HL-60/S4 (cell line): Measurements from ENCODE around the gene TENT4B.
"Not testable (repeated sequence)": the region's sequence is repeated elsewhere in the genome, so short reads cannot be mapped to it uniquely, and the experiment has no call there.

Source experiments
- in situ Hi-C: fragments of 300-500 bp; cut with MboI; formaldehyde crosslinking; loops from 2 replicates; pipeline ENCODE4 v1.14.3; 2022; ENCODE audit warnings: low sequenced_read_pairs

Gene TENT4B

DNA sequence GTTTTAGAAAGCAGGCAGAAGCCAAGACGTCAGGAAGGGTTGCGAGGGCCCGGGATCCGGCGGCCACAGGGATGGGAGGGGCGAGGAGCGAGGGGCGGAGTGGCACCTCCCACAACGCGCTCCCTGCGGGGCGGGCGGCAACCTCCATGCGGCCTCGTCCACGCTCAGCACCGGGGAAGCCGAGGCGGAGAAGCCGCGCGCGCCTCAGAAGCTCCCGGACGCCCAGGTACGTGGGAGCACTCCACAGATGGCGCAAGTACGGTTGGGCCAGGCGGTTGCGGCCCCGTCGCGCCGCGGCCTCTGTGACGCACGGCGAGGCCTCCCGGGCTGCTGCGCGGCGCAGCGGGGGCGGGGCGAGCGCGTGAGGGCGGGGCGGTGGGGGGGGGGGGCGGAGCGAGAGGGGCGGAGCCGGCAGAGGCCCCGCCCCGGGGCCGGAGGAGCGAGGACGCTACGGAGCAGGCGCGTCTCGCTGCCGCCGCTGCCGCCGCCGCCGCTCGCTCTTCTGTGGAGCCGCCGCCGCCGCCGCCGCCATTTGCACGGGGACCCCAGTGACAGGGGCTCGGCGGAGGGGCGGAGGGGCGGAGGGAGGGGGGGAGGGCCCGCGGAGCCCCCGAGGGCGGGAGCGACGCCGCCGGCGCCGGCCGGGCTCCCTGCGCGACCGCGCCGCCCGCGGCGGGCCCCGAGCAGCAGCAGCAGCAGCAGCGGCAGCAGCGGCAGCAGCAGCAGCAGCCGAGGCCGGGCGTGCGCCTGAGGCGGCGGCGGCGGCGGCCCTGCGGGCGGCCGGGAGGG, at the start of gene TENT4B:
Gene TENT4B, plus strand, starts transcription at position 500 of the 789 bp plus-strand sequence. CDS start 316 bp downstream, outside the sequence.
- in situ Hi-C loops, result no loop called here

DNA sequence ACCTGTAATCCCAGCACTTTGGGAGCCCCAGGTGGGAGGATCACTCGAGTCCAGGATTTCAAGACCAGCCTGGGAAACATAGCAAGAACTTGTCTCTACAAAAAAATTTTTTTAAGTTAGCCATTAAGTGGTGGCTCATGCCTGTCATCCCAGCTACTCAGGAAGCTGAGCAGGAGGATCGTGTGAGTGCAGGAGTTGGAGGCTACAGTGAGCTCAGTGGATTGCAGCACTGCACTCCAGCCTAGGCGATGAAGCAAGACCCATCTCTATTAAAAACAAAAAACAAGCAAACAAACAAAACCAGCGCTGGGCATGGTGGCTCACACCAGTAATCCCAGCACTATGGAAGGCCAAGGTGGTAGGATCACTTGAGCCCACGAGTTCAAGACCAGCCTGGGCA, 49.3 kb upstream of the TENT4B start:
- in situ Hi-C loops, result no loop called here

DNA sequence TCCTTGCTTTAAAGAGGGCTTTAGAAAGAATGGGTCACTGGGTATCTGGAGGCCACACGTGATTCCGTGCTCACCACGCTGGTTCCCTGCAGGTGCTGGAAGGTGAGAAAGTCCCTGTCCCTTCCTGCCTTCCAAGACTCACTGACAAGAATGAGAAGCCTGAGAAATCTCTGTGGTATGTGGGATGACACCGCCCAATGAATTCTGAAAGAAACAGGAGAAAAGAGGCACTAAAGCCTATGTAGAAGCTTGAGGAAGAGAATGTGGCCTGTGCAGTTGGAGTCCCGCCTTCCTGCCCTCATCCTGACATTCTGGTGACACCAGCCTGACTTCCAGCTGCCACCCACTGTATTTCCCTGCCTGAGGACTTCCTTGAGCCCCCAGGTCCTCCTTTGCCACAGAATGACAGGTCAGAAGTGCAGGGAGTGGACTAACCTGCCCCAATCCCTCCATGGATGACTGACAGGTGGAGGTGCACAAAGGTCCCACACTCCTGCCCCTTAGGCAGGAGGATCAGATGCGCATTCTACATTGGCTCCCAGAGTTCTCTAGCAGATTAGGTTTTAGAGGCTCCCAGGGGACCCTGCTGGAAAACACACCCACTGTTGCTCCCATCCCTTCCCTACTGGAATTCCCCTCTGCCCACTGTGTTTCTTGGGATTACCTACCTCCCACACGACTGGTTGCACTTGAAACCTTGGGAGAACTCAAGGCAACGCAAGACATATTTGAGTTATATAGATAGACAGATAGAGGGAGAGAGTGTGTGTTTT, 38.6 kb upstream of the TENT4B start:
- in situ Hi-C loops, result no loop called here

DNA sequence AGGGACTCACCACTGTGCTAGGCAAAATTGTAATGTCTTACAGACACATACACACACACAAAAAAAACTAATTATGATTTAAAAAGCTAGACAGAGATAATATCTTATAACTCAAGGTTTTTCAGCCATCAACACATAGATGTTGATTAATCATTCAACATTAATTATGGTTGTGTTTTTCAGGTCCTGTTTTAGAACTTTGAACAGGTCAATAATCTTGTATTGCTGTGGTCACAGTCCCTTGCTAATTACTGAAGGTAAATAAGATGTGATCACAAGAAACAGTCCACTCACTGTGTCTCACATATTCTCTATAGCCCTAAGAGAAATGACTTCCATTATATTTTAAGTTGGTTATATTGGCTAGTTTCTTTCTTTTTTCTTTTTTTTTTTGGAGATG, 32.4 kb upstream of the TENT4B start:
- in situ Hi-C loops, result no loop called here

DNA sequence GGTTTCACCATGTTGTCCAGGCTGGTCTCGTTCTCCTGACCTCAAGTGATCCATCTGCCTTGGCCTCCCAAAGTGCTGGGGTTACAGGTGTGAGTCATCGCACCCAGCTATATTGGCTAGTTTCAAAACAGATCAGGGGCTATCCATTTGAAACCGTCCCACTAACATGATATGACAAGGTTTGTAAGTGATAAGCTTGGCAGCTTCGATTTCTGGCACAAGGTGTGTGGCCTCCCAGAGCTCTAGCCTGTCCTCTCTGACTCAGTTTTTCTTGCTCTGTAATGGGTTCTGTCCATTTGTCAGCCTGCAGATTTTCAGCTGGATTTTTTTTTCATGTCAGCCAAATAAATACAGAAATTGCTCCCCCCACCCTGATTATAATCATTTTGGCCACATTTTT, 31.8 kb upstream of the TENT4B start:
- in situ Hi-C loops, result no loop called here

DNA sequence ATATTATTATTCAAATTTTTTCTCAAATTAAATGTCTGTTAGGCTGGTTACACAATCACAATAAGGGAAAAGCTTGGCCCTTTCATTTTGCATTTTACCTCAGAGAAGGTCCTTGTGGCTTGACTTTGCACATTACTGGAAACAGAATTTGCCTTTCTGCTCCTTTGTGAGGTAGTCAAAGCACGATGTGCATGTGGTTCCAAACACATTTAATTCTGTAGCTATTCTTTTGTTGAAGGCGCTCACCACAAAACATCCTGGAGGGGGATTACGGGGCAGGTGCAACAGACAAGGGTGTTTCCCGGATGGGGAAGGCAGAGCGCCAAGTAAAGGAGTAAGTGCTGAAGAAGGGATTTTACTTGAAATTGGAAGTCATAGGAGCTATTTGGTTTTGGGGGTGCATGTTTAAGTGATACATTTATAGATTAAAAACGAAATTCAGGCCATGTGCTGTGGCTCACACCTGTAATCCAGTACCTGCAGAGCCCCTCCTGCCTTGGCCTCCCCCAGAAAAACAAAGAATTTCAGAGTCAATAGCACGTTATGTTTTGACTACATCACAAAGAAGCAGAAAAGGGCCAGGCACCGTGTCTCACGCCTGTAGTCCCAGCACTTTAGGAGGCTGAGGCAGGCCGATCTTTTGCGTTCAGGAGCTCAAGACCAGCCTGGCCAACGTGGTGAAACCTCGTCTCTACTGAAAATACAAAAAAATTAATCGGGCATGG, 31.2 kb upstream of the TENT4B start:
- in situ Hi-C loops, result no loop called here

DNA sequence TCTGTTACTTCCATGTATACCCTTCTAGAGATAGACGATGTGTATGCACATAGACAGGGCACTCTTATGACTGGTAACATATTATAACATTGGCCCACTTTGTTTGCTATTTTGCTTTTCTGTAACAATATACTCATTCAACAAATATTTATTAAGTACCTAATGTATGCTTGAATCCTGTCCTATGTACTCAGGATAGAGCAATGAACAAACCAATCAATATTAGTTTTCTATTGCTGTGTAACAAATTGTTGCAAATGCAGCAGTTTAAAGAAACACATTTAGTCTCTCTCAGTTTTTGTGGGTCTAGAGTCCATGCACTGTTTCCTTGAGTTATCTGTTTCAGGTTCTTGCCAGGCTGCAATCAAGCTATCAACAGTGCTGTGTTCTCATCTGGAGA, 29.7 kb upstream of the TENT4B start:
- in situ Hi-C loops, result no loop called here

DNA sequence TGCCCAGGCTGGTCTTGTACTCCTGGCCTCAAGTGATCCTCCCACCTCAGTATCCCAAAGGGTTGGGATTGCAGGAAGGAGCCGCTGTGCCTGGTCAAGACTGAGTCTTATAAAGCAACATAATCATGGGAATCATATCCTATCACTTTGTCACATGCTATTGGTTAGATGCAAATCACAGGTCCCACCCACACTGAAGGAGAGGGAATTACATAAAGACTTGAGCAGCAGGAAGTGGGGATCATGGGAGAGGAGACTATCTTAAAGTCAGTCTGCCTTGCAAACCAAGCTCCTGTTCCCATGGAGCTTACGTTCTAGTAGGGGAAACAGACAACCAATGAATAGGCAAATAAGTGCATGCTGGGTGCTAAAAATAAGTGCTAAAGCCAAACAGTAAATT, 28.3 kb upstream of the TENT4B start:
- in situ Hi-C loops, result no loop called here

DNA sequence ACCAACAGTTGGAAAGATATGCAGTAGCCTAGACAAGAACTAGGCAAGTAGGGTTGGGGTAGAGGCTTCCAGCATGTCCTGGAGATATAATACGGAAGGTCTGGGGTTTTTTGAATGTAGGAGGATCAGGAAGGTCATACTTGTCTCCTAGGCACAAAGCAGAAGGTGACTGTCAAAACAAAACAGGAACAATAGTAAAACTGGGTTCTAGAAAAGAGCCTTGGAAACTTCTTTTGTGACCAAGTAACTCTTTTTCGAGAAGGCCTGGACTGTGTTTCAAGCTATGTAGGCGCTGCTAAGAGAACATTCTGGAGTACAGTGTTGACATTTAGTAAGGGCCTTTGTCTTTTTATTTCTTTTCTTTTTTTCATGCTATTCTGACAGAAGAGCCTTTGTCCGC, 26.9 kb upstream of the TENT4B start:
- in situ Hi-C loops, result no loop called here

DNA sequence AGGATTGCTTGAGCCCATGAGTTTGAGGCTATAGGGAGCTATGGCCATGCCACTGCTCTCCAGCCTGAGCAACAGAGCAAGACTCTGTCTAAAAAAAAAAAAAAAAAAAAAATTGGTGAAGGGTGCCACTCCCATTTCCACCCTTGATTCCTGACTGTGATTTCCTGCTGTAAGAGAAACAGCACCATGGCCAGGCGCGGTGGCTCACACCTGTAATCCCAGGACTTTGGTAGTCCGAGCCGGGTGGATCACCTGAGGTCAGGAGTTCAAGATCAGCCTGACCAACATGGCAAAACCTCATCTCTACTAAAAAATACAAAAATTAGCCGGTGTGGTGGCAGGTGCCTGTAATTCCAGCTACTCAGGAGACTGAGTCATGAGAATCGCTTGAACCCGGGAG, 20.5 kb upstream of the TENT4B start:
- in situ Hi-C loops, result not testable (repeated sequence)

DNA sequence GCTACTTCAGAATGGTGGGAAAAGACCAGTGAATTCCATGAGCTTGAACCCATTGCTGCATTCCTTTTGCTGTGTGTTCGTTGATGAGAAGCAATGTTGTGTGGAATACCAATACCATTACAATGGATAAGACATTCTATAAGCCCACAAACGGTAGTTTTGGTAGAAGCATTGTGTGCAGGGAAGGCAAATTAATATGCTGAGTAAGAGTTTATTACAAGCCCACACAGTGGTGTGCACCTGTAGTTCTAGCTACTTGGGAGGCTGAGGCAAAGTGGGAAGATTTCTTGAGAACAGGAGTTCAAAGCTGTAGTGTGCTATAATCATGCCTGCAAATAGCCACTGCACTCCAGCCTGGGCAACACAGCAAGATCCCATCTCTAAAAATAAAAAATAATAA, 19.9 kb upstream of the TENT4B start:
- in situ Hi-C loops, result no loop called here

DNA sequence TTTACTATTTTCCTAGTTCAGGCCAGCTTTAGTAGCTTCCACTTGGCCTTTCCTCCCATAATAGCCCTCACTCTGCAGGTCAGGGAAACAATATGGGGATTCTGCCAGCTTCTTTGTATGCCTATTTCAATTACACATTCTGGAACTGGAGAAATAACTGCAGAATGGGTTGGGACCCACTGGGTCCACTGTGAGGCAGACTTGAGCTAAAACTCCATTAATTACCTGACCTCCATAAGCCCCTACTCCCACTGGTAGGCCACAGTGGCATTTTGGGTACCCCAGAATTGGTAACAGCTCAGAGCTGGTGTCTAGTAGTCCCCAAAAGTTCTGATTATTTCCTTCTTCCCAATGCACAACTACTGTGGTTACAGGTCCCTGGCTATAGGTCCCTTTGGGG, 16.7 kb upstream of the TENT4B start:
- in situ Hi-C loops, result no loop called here

DNA sequence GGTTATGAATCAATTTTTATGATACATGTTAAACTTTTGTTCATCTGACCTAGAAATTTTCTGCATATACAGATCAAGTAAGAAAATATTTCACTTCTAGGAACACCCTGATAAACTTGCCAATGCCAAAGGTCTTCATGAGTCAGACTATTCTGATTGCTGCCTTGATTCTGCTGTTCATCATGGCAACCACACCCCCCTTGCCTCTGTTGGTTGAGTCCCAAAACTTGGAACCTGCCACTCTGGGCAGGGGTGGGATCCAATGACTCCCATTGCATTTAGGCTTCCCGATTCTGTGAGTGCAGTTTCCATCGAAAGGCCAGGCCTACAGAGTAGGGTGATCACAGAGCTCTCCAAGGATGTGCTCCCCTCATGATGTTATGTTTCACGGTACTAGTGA, 15.8 kb upstream of the TENT4B start:
- in situ Hi-C loops, result no loop called here

DNA sequence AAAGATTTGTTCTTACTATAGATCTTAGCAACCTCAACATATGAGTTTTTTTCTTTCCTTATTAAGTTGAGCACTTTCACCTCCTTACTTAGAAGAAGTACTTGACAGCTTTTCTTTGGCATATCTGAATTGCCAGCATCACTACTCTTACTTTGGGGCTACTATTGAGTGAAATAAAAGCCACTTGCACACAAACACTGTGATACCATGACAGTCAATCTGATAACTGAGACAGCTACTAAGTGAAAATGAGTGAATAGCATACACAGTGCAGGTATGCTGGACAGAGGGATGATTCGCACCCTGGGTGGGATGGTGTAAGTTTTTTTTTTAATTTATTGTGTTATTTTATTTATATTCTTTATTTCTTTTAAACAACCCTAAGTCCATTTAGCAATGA, 13.5 kb upstream of the TENT4B start:
- in situ Hi-C loops, result no loop called here

DNA sequence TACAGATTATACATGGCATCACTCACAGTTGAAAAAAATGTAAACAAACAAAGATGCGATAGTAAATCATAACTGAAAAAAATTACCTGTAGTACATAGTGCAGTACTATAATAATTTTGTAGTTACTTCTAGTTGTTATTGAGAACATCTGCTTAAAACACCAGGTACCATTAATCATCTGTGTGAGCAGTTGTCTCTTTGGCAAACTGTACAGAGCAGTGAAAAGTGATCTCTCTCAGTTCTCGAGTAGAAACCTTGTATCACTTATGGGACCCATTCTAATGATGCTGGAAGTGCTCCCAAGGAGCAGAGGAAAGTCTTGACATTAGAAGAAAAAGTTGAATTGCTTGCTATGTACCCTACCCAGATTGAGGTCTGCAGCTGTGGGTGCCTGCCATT, 8.9 kb upstream of the TENT4B start:
- in situ Hi-C loops, result no loop called here

DNA sequence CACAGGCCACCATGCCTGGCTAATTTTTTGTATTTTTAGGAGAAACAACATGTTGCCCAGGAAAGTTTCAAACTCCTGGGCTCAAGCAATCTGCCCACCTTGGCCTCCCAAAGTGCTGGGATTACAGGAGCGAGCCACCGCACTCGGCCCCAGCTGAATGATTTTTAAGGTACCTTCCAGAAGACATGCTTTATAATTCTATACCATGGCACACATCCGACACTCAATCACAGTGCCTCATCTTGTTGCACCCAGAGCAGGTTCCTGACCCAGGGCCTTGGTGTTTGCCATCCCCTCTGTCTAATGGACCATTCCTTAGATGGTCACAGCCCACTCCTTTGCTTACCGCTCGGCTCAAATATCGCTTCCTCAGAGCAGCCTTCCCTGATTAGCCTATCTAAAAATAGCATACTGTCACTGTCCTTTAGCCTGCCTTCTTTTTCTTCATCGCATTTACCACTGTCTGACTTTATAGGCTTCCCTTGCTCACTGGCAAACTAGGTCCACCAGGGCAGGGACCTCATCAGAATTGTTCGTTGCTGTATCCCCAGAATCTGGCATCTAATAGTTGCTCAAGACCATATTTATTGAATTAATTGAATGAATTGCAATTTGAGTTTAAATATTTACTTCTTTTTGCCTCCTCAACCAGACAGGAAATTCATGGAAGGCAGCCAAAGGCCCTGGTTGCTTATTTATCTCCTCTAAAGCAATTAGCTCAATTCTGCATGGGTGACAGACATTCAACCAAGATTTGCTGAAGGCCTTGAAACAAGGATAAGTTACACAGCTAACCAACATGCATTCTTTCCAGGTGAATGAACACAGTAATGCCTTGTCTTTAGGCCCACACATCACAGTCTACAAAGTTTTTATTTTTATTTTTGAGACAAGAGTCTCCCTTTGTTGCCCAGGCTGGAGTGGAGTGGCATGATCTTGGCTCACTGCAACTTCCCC, 6.3 kb upstream of the TENT4B start:
- in situ Hi-C loops, result no loop called here

DNA sequence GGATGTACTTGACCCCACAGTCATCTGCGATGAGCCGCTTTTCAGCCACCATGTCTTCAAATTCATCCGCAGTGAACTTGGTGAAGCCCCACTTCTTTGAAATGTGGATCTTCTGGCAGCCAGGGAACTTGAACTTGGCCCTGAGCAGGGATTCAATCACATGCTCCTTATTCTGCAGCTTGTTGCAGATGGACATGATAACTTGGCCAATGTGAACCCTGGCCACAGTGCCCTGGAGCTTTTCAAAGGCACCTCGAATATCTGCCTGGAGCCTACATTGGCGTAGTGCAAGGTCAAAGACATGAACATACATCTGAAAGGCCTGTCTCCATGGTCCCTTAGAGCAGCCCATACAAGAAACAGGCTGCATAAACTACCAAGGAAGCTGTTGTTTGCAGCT, 1.8 kb upstream of the TENT4B start:
- in situ Hi-C loops, result no loop called here

DNA sequence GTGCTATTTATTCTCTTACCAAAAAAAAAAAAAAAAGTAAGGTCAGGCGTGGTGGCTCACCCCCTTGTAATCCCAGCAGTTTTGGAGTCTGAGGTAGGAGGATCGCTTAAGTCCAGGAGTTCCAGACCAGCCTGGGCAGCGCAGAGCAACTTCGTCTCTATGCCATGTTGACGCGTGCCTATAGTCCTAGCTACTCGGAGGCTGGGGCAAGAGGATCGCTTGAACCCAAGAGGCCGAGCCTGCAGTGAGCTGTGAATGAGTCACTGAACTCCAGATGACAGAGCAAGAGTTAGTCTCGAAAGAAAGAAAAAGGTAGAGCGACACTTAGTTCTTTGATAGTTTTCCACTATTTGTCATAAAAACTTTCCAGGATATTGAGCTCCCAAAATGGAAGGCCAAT, 1.4 kb upstream of the TENT4B start:
- in situ Hi-C loops, result no loop called here

DNA sequence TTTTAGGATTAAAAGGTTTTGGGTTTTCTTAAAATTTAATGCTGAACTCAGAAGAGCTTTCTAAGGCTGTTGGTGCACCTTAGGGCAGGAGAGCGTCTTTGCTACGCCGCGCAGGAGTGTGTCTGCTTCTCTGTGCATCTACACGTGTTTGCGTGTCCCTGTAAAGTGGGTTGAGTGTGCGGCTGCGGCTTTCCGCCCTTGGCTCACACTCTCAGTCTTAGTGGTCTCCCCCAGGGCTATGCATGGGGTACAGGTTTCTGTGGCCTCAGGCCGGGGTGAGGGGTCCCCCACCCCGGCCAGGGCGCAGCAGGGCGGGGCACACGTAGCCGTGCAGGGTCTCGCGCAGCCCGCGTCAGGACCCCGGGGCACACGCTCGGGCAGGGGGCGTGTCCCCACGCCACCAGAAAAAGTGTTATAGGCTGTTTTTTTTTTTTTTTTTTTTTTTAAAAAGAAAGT, 727 bp upstream of the TENT4B start:
- in situ Hi-C loops, result no loop called here

DNA sequence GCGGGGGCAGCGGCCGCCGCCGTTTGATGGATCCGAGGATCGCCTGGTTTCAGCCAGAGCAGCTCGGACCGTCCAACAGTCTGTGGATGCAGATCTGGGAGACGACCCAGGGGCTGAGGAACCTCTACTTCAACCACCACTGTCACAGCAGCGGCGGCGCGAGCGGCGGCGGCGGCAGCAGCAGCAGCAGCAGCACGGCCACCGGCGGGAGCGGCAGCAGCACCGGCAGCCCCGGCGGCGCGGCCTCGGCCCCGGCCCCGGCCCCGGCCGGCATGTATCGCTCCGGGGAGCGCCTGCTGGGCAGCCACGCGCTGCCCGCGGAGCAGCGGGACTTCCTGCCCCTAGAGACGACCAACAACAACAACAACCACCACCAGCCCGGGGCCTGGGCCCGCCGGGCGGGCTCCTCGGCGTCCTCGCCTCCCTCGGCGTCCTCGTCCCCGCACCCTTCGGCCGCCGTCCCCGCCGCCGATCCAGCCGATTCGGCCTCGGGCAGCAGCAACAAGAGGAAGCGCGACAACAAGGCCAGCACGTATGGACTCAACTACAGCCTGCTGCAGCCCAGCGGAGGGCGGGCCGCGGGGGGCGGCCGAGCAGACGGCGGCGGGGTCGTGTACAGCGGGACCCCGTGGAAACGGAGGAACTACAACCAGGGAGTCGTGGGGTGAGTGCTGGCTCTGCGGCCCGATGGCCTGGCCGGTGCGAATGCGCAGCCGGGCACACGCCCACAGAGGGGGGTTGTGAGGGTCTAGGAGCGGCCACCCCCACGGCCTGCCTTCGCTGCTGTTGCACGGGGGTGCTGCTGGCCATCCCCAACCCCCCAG, 702 bp downstream of the TENT4B start:
- in situ Hi-C loops, result no loop called here
